DOHH2 (cell line): ENCODE data around the gene BAZ1A.

ENCODE experiments used
- H3F3A ChIP-seq: fragments of 200-600 bp; sonication (generic), shearing (Covaris generic); 2 replicates; pipeline ENCODE4 v1.6.0; 2016; ENCODE audit warnings: antibody characterized with exemption, mild to moderate bottlenecking; ENCODE audit not compliant: control insufficient read depth, insufficient read depth
- H3K27ac ChIP-seq: fragments of 200-600 bp; sonication (generic); 2 replicates; pipeline ENCODE4 v1.5.1; 2014; ENCODE audit warnings: low read depth, mild to moderate bottlenecking, low read length, moderate library complexity
- H3K27me3 ChIP-seq: fragments of 200-600 bp; sonication (generic); 2 replicates; pipeline ENCODE4 v1.6.1; 2014; ENCODE audit warnings: mild to moderate bottlenecking, low read length, mixed read lengths; ENCODE audit not compliant: control insufficient read depth
- H3K36me3 ChIP-seq: fragments of 200-600 bp; sonication (generic); 2 replicates; pipeline ENCODE4 v1.6.1; 2014; ENCODE audit warnings: mild to moderate bottlenecking, low read length, moderate library complexity, mixed read lengths; ENCODE audit not compliant: control insufficient read depth
- H3K4me1 ChIP-seq: fragments of 200-600 bp; sonication (generic); 2 replicates; pipeline ENCODE4 v1.6.1; 2014; ENCODE audit warnings: mild to moderate bottlenecking, low read length, mixed read lengths; ENCODE audit not compliant: control insufficient read depth
- H3K4me2 ChIP-seq: fragments of 200-600 bp; sonication (generic); 2 replicates; pipeline ENCODE4 v1.6.0; 2014; ENCODE audit warnings: mild to moderate bottlenecking, low read length, moderate library complexity
- H3K4me3 ChIP-seq: fragments of 200-600 bp; sonication (generic); 2 replicates; pipeline ENCODE4 v1.5.1; 2014; ENCODE audit warnings: mild to moderate bottlenecking, low read length, mixed read lengths
- H3K79me2 ChIP-seq: fragments of 200-600 bp; sonication (generic); 2 replicates; pipeline ENCODE4 v1.6.1; 2014; ENCODE audit warnings: mild to moderate bottlenecking, low read length, mixed read lengths; ENCODE audit not compliant: control insufficient read depth
- H3K9me2 ChIP-seq: fragments of 200-600 bp; sonication (generic); replicated peaks from 2 replicates; pipeline ENCODE4 v1.6.1; 2014; ENCODE audit warnings: mild to moderate bottlenecking, low read length, mixed read lengths; ENCODE audit not compliant: control insufficient read depth
- H3K9me3 ChIP-seq: fragments of 200-600 bp; sonication (generic); 2 replicates; pipeline ENCODE4 v1.6.1; 2014; ENCODE audit warnings: antibody characterized with exemption, low read length, mixed read lengths; ENCODE audit not compliant: control insufficient read depth, insufficient read depth
- H4K20me1 ChIP-seq: fragments of 200-600 bp; sonication (generic); 2 replicates; pipeline ENCODE4 v1.6.0; 2014; ENCODE audit warnings: low read depth, mild to moderate bottlenecking, antibody characterized with exemption, low read length, moderate library complexity; ENCODE audit not compliant: control insufficient read depth, insufficient read depth
- CTCF ChIP-seq: fragments of 200-600 bp; sonication (generic); IDR thresholded peaks from one replicate; pipeline ENCODE4 v1.5.1; 2014; ENCODE audit warnings: antibody characterized with exemption, mild to moderate bottlenecking, low read depth, low read length; ENCODE audit not compliant: poor library complexity, severe bottlenecking
- EZH2phosphoT487 ChIP-seq: fragments of 200-600 bp; sonication (generic); IDR thresholded peaks from 2 replicates; pipeline ENCODE4 v1.6.1; 2017; ENCODE audit warnings: borderline replicate concordance, mild to moderate bottlenecking, antibody characterized with exemption, low read length, moderate library complexity, mixed read lengths

BAZ1A gene

GRCh38 chr14:34711796-34712712, 163.1 kb downstream of the BAZ1A start:
- Histone ChIP-seq H3K79me2 (peaks cover 50% of the 10 kb centered on the region), H3K27me3 (no peaks in the 10 kb centered on the region), H3K4me1 (peaks cover 61% of the 10 kb centered on the region), H3K4me2 (peak overlapping the region; percentile 88), H3K27ac (peak overlapping the region; percentile 69), H3K9me3 (no peaks in the 10 kb centered on the region), H3F3A (peaks cover 13% of the 10 kb centered on the region), H3K4me3 (peak overlapping the region; percentile 86), H3K9me2 (no peaks in the 10 kb centered on the region), H3K36me3 (peaks cover 46% of the 10 kb centered on the region), H4K20me1 (no peaks in the 10 kb centered on the region)
- TF ChIP-seq CTCF = no peak
- no peak for TF ChIP-seq EZH2phosphoT487

GRCh38 chr14:34711169-34711568, 164.0 kb downstream of the BAZ1A start:
- Histone ChIP-seq H3K9me2 (no peaks in the 10 kb centered on the region), H3K27me3 (no peaks in the 10 kb centered on the region), H3F3A (peaks cover 15% of the 10 kb centered on the region), H3K4me1 (peaks cover 60% of the 10 kb centered on the region), H3K4me2 (peak overlapping the region; percentile 88), H4K20me1 (no peaks in the 10 kb centered on the region), H3K27ac (peak overlapping the region; percentile 69), H3K9me3 (no peaks in the 10 kb centered on the region), H3K4me3 (peak overlapping the region; percentile 86), H3K79me2 (peaks cover 50% of the 10 kb centered on the region), H3K36me3 (peaks cover 46% of the 10 kb centered on the region)
- TF ChIP-seq EZH2phosphoT487 (no peak), CTCF (no peak)

GRCh38 chr14:34710744-34711143, 164.4 kb downstream of the BAZ1A start:
- H3K27me3 ChIP-seq = no peaks in the 10 kb centered on the region
- H3F3A ChIP-seq = peaks cover 15% of the 10 kb centered on the region
- H4K20me1 ChIP-seq = no peaks in the 10 kb centered on the region
- no peaks in the 10 kb centered on the region for H3K9me2 ChIP-seq
- peak overlapping the region; percentile 69 for H3K27ac ChIP-seq
- H3K4me1 ChIP-seq = peaks cover 55% of the 10 kb centered on the region
- H3K9me3 ChIP-seq = no peaks in the 10 kb centered on the region
- peaks cover 50% of the 10 kb centered on the region for H3K79me2 ChIP-seq
- H3K4me2 ChIP-seq = peak overlapping the region; percentile 88
- no peak for TF ChIP-seq EZH2phosphoT487
- TF ChIP-seq CTCF = no peak
- H3K36me3 ChIP-seq = peaks cover 46% of the 10 kb centered on the region
- peak overlapping the region; percentile 86 for H3K4me3 ChIP-seq
